ENCODE data around the gene IGLL1. TPM values are rescaled to one million over a fixed set of nuclear protein-coding genes. Genes with fewer than 3 reads are reported as not detected.
"Not testable (repeated sequence)": the region's sequence is repeated elsewhere in the genome, so short reads cannot be mapped to it uniquely, and the experiment has no call there.

IGLL1 gene
- total RNA-seq, 2 donors from 2014 or later = not detected

DNA sequence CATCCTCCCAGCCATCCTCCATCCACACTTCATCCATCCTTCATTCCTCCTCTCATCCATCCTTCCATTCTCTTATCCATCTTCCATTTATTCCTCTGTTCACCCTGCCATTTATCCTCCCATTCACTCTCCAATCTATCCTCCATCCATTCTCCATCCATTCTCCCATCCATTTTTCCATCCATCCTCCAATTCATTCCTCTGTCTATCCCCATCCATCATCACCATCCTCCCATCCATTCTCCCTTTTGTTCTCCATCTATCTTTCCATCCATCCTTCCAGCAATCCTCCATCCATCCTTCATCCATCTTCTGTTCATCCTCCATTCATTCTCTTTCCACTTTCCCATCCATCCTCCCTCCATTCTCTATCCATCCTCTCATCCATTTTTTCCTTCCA is 28.7 kb downstream of the IGLL1 start:
- Mint-ChIP-seq H3K36me3 (ENCODE audit: insufficient read depth in 2 of 2) (peaks cover 2 to 3% of the 10 kb centered on the region in 2 donors), H3K27me3 (ENCODE audit: low read depth) (no peaks in the 10 kb centered on the region), H3K4me1 (ENCODE audit: low read depth) (no peaks in the 10 kb centered on the region), H3K27ac (no peak overlapping the region), H3K9me3 (no peaks in the 10 kb centered on the region), H3K4me3 (no peak overlapping the region)
- ATAC-seq (replicated peaks in 1 of 2) (no peak), DNase-seq (no peak)

DNA sequence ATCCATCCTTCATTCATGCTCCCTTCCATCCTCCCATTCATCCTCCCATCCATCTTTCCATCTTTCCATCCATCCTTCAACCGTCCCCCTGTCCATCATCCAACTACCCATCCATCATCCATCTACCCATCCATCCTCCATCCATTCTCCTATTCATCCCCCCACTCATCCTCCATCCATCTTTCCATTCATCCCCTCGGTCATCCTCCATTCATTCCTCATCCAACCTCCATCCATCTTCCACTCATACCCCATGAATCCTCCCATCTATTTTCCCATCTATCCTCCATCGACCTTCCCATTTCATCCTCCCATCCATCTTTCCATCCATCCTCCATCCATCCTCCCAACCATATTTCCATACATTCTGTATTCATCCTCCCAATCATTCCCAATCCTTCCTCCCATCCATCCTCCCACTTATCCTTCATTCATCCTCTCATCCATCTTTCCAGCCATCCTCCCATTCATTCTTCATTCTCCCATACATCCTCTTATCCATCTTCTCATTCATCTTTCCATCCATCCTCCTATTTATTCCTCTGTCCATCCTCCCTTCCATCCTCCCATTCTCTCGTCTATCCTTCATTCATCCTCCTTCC is 29.9 kb downstream of the IGLL1 start:
- Mint-ChIP-seq H3K36me3 (ENCODE audit: insufficient read depth in 2 of 2) (peaks cover 2 to 3% of the 10 kb centered on the region in 2 donors), H3K4me1 (ENCODE audit: low read depth) (no peaks in the 10 kb centered on the region), H3K4me3 (no peak overlapping the region), H3K9me3 (no peaks in the 10 kb centered on the region), H3K27ac (no peak overlapping the region), H3K27me3 (ENCODE audit: low read depth) (no peaks in the 10 kb centered on the region)
- DNase-seq = no peak
- no peak for ATAC-seq (replicated peaks in 1 of 2)

DNA sequence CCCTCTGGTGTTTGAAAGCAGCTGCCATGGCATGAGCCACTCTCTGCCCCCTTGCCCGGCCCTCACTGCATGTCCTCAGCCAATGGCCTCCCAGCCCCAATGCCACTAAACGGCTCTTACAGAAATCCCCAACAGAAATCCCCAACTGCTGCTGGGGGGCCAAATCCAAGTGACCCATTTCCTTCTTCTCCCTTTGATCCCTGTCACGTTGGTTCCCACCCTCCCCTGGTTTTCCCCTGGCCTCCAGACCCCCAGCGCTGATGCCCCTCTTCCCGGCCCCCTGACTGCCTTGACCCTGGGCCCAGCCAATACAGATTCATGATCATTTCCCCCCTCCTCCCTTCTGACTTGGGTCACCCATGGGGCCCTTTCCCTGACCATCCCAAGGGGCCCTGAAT is 30.9 kb downstream of the IGLL1 start:
- DNase-seq (no peak), ATAC-seq (replicated peaks in 1 of 2) (no peak)
- no peaks in the 10 kb centered on the region for H3K27me3 Mint-ChIP-seq (ENCODE audit: low read depth)
- no peaks in the 10 kb centered on the region for H3K9me3 Mint-ChIP-seq
- H3K4me1 Mint-ChIP-seq (ENCODE audit: low read depth) = no peaks in the 10 kb centered on the region
- peaks cover 2 to 3% of the 10 kb centered on the region in 2 donors for H3K36me3 Mint-ChIP-seq (ENCODE audit: insufficient read depth in 2 of 2)
- no peak overlapping the region for H3K4me3 Mint-ChIP-seq
- no peak overlapping the region for H3K27ac Mint-ChIP-seq

DNA sequence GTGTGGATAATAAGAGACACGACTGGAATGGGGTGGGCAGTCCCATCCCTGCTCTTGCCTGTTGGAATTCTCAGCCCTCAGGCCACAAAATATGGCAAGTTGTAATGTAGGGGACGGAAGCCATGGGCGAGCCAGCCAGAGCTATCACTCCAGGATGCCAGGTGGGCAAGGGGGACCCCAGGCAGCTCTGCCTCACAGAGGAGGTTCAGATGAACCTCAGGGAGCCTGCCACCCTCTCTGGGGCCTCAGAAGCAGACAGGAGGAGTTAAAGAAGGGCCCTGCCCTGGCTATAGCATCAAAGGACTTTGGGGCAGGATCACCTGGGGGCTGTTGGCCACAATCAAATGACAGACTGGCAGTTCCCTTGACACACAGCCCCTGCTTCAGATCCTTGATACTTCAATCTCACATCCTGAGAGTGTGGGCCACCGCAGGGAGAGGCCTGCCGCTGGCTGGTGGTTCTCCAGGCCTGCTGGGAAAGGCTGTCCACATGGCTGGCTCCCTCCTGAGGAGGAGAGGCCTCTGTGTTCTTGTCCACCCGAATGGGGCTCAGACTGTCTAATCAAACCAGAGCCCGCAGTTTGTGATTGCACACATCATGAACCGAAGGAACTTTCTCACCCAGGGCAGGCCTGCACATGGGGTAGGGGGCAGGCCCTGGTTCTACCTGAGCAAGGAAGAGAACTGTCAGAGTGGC is 31.4 kb downstream of the IGLL1 start:
- Mint-ChIP-seq H3K36me3 (ENCODE audit: insufficient read depth in 2 of 2) (peaks cover 2 to 3% of the 10 kb centered on the region in 2 donors), H3K27ac (no peak overlapping the region), H3K4me1 (ENCODE audit: low read depth) (no peaks in the 10 kb centered on the region), H3K27me3 (ENCODE audit: low read depth) (no peaks in the 10 kb centered on the region), H3K9me3 (no peaks in the 10 kb centered on the region), H3K4me3 (no peak overlapping the region)
- DNase-seq (no peak), ATAC-seq (replicated peaks in 1 of 2) (no peak)

DNA sequence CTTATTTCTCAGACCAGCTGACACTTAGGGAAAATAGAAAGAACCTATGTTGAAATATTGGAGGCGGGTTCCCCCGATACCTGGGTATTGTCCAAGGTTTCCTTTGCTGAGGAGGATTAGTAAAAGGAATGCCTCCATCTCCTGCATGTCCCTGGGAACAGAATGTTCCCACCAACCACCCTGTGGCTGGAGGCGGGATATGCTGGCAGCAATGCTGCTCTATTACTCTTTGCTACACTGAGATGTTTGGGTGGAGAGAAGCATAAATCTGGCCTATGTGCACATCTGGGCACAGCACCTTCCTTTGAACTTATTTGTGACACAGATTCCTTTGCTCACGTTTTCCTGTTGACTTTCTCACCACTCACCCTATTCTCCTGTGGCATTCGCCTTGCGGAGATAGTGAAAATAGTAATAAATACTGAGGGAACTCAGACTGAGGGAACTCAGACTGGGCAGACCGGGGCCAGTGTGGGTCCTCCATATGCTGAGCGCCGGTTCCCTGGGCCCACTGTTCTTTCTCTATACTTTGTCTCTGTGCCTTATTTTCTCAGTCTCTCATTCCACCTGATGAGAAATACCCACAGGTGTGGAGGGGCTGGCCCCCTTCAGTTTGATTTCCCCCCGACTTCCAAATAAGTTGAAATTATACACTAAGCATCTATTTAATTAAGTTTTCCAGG is 32.1 kb downstream of the IGLL1 start:
- Mint-ChIP-seq H3K4me3 (no peak overlapping the region), H3K4me1 (ENCODE audit: low read depth) (no peaks in the 10 kb centered on the region), H3K27ac (no peak overlapping the region), H3K9me3 (no peaks in the 10 kb centered on the region), H3K36me3 (ENCODE audit: insufficient read depth in 2 of 2) (peaks cover 2 to 3% of the 10 kb centered on the region in 2 donors), H3K27me3 (ENCODE audit: low read depth) (no peaks in the 10 kb centered on the region)
- DNase-seq (no peak), ATAC-seq (replicated peaks in 1 of 2) (no peak)

DNA sequence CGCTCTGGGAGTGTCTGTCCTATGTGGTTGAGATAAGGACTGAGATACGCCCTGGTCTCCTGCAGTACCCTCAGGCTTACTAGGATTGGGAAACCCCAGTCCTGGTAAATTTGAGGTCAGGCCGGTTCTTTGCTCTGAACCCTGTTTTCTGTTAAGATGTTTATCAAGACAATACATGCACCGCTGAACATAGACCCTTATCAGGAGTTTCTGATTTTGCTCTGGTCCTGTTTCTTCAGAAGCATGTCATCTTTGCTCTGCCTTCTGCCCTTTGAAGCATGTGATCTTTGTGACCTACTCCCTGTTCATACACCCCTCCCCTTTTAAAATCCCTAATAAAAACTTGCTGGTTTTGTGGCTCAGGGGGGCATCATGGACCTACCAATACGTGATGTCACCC is 32.7 kb downstream of the IGLL1 start:
- not testable (repeated sequence) for H3K9me3 Mint-ChIP-seq; H3K4me3 Mint-ChIP-seq; ATAC-seq (replicated peaks in 1 of 2); H3K4me1 Mint-ChIP-seq (ENCODE audit: low read depth); DNase-seq; H3K27me3 Mint-ChIP-seq (ENCODE audit: low read depth); H3K36me3 Mint-ChIP-seq (ENCODE audit: insufficient read depth in 2 of 2); H3K27ac Mint-ChIP-seq

DNA sequence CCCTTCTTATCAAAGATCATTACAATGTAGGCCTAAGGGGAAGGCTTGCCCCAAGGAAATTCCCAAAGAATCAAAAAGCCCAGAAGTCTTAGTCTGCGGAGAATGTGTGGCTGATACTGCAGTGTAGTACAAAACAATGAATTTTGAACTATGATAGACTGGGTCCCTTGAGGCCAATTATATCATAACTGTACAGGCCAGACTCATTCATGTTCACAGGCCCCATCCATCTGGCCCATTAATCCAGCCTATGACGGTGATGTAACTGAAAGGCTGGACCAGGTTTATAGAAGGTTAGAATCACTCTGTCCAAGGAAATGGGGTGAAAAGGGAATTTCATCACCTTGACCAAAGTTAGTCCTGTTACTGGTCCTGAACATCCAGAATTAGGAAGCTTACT is 35.2 kb downstream of the IGLL1 start:
- Mint-ChIP-seq H3K36me3 (ENCODE audit: insufficient read depth in 2 of 2) (peaks cover 2 to 3% of the 10 kb centered on the region in 2 donors), H3K27ac (no peak overlapping the region), H3K4me3 (no peak overlapping the region), H3K9me3 (no peaks in the 10 kb centered on the region), H3K27me3 (ENCODE audit: low read depth) (no peaks in the 10 kb centered on the region), H3K4me1 (ENCODE audit: low read depth) (no peaks in the 10 kb centered on the region)
- no peak for ATAC-seq (replicated peaks in 1 of 2)
- DNase-seq = no peak

DNA sequence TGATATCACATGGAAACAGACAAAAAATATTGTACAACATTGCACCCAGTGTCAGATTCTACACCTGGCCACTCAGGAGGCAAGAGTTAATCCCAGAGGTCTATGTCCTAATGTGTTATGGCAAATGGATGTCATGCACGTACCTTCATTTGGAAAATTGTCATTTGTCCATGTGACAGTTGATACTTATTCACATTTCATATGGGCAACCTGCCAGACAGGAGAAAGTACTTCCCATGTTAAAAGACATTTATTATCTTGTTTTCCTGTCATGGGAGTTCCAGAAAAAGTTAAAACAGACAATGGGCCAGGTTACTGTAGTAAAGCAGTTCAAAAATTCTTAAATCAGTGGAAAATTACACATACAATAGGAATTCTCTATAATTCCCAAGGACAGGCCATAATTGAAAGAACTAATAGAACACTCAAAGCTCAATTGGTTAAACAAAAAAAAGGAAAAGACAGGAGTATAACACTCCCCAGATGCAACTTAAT is 36.5 kb downstream of the IGLL1 start:
- DNase-seq; H3K36me3 Mint-ChIP-seq (ENCODE audit: insufficient read depth in 2 of 2); H3K27ac Mint-ChIP-seq; ATAC-seq (replicated peaks in 1 of 2); H3K9me3 Mint-ChIP-seq; H3K4me3 Mint-ChIP-seq; H3K27me3 Mint-ChIP-seq (ENCODE audit: low read depth): not testable (repeated sequence)
- peaks cover 11% of the 10 kb centered on the region for H3K4me1 Mint-ChIP-seq (ENCODE audit: low read depth)

DNA sequence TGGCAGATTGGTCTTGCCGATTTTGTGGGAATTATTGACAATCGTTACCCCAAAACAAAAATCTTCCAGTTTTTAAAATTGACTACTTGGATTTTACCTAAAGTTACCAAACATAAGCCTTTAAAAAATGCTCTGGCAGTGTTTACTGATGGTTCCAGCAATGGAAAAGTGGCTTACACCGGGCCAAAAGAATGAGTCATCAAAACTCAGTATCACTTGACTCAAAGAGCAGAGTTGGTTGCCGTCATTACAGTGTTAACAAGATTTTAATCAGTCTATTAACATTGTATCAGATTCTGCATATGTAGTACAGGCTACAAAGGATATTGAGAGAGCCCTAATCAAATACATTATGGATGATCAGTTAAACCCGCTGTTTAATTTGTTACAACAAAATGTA is 37.2 kb downstream of the IGLL1 start:
- peaks cover under 1% of the 10 kb centered on the region in 2 donors for H3K36me3 Mint-ChIP-seq (ENCODE audit: insufficient read depth in 2 of 2)
- ATAC-seq (replicated peaks in 1 of 2) (no peak), DNase-seq (no peak)

DNA sequence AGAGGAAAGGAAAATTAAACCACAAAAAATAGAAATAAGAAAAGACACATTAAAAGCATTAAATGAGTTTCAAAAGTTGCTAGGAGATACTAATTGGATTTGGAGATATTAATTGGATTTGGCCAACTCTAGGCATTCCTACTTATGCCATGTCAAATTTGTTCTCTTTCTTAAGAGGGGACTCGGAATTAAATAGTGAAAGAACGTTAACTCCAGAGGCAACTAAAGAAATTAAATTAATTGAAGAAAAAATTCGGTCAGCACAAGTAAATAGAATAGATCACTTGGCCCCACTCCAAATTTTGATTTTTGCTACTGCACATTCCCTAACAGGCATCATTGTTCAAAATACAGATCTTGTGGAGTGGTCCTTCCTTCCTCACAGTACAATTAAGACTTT is 37.7 kb downstream of the IGLL1 start:
- not testable (repeated sequence) for H3K36me3 Mint-ChIP-seq (ENCODE audit: insufficient read depth in 2 of 2); H3K27me3 Mint-ChIP-seq (ENCODE audit: low read depth); H3K4me3 Mint-ChIP-seq; ATAC-seq (replicated peaks in 1 of 2); H3K9me3 Mint-ChIP-seq; DNase-seq; H3K27ac Mint-ChIP-seq
- H3K4me1 Mint-ChIP-seq (ENCODE audit: low read depth) = peaks cover 11% of the 10 kb centered on the region

More for the DNA sequence above, 37.2 kb downstream of the IGLL1 start:
- Mint-ChIP-seq H3K4me3 (no peak overlapping the region), H3K4me1 (ENCODE audit: low read depth) (peaks cover 11% of the 10 kb centered on the region), H3K27ac (no peak overlapping the region), H3K27me3 (ENCODE audit: low read depth) (no peaks in the 10 kb centered on the region), H3K9me3 (no peaks in the 10 kb centered on the region)

DNA sequence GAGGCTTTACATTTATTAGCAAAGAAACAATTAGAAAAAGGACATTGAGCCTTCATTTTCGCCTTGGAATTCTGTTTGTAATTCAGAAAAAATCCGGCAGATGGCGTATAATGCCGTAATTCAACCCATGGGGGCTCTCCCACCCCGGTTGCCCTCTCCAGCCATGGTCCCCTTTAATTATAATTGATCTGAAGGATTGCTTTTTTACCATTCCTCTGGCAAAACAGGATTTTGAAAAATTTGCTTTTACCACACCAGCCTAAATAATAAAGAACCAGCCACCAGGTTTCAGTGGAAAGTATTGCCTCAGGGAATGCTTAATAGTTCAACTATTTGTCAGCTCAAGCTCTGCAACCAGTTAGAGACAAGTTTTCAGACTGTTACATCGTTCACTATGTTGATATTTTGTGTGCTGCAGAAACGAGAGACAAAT is 38.2 kb downstream of the IGLL1 start:
- H3K9me3 Mint-ChIP-seq; DNase-seq; ATAC-seq (replicated peaks in 1 of 2); H3K27me3 Mint-ChIP-seq (ENCODE audit: low read depth); H3K36me3 Mint-ChIP-seq (ENCODE audit: insufficient read depth in 2 of 2); H3K27ac Mint-ChIP-seq; H3K4me3 Mint-ChIP-seq: not testable (repeated sequence)
- H3K4me1 Mint-ChIP-seq (ENCODE audit: low read depth) = peaks cover 11% of the 10 kb centered on the region

DNA sequence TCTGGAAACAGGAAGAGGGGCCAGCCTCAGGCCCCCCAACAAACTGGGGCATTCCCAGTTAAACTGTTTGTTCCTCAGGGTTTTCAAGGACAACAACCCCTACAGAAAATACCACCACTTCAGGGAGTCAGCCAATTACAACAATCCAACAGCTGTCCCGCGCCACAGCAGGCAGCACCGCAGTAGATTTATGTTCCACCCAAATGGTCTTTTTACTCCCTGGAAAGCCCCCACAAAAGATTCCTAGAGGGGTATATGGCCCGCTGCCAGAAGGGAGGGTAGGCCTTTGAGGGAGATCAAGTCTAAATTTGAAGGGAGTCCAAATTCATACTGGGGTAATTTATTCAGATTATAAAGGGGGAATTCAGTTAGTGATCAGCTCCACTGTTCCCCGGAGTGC is 39.3 kb downstream of the IGLL1 start:
- H3K27me3 Mint-ChIP-seq (ENCODE audit: low read depth); H3K9me3 Mint-ChIP-seq; ATAC-seq (replicated peaks in 1 of 2); H3K27ac Mint-ChIP-seq; H3K36me3 Mint-ChIP-seq (ENCODE audit: insufficient read depth in 2 of 2); H3K4me3 Mint-ChIP-seq; DNase-seq: not testable (repeated sequence)
- H3K4me1 Mint-ChIP-seq (ENCODE audit: low read depth) = peaks cover 11% of the 10 kb centered on the region

DNA sequence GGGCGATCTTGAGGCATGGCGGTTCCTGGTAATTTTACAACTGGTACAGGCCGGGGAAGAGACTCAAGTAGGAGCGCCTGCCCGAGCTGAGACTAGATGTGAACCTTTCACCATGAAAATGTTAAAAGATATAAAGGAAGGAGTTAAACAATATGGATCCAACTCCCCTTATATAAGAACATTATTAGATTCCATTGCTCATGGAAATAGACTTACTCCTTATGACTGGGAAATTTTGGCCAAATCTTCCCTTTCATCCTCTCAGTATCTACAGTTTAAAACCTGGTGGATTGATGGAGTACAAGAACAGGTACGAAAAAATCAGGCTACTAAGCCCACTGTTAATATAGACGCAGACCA is 40.3 kb downstream of the IGLL1 start:
- not testable (repeated sequence) for H3K4me3 Mint-ChIP-seq; H3K9me3 Mint-ChIP-seq; H3K27ac Mint-ChIP-seq; ATAC-seq (replicated peaks in 1 of 2); H3K27me3 Mint-ChIP-seq (ENCODE audit: low read depth); H3K36me3 Mint-ChIP-seq (ENCODE audit: insufficient read depth in 2 of 2); DNase-seq
- peaks cover 11% of the 10 kb centered on the region for H3K4me1 Mint-ChIP-seq (ENCODE audit: low read depth)
